ENCODE results near the gene MFN2. TPM values are rescaled to one million over a fixed set of nuclear protein-coding genes. Genes with fewer than 3 reads are reported as not detected.

The MFN2 gene
- polyA plus RNA-seq, 1 donor from 2014 or later = 64.9 TPM

DNA sequence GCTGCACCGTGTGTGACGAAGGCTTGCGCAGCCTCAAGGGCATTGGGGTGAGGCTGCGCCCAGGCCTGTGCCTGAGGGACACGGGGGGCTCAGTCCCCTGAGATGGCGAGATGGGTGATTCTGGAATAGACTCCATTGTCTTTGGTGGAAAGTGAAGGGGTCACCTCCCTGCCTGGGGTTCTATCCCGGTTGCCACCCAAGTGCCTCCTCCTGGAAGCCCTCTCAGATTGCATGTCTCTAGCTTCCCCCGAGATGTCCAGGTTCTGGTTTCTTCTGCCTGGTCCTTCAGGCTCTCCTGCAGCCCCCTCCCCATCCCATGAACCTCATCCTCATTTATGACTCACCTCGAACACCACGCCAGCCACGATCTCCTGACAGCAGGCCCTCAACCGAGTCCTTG, 22.3 kb upstream of the MFN2 start:
- TF ChIP-seq SMC3 (conservative IDR thresholded peaks at IDR 0.05; ENCODE audit: poor library complexity) = no peak
- TF ChIP-seq, protein P1, sequence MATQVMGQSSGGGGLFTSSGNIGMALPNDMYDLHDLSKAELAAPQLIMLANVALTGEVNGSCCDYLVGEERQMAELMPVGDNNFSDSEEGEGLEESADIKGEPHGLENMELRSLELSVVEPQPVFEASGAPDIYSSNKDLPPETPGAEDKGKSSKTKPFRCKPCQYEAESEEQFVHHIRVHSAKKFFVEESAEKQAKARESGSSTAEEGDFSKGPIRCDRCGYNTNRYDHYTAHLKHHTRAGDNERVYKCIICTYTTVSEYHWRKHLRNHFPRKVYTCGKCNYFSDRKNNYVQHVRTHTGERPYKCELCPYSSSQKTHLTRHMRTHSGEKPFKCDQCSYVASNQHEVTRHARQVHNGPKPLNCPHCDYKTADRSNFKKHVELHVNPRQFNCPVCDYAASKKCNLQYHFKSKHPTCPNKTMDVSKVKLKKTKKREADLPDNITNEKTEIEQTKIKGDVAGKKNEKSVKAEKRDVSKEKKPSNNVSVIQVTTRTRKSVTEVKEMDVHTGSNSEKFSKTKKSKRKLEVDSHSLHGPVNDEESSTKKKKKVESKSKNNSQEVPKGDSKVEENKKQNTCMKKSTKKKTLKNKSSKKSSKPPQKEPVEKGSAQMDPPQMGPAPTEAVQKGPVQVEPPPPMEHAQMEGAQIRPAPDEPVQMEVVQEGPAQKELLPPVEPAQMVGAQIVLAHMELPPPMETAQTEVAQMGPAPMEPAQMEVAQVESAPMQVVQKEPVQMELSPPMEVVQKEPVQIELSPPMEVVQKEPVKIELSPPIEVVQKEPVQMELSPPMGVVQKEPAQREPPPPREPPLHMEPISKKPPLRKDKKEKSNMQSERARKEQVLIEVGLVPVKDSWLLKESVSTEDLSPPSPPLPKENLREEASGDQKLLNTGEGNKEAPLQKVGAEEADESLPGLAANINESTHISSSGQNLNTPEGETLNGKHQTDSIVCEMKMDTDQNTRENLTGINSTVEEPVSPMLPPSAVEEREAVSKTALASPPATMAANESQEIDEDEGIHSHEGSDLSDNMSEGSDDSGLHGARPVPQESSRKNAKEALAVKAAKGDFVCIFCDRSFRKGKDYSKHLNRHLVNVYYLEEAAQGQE (IDR thresholded peaks at IDR 0.05; ENCODE audit: borderline replicate concordance) = no peak
- TF ChIP-seq, protein P2, sequence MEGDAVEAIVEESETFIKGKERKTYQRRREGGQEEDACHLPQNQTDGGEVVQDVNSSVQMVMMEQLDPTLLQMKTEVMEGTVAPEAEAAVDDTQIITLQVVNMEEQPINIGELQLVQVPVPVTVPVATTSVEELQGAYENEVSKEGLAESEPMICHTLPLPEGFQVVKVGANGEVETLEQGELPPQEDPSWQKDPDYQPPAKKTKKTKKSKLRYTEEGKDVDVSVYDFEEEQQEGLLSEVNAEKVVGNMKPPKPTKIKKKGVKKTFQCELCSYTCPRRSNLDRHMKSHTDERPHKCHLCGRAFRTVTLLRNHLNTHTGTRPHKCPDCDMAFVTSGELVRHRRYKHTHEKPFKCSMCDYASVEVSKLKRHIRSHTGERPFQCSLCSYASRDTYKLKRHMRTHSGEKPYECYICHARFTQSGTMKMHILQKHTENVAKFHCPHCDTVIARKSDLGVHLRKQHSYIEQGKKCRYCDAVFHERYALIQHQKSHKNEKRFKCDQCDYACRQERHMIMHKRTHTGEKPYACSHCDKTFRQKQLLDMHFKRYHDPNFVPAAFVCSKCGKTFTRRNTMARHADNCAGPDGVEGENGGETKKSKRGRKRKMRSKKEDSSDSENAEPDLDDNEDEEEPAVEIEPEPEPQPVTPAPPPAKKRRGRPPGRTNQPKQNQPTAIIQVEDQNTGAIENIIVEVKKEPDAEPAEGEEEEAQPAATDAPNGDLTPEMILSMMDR (IDR thresholded peaks at IDR 0.05; ENCODE audit: poor library complexity, severe bottlenecking) = no peak
- TF ChIP-seq POLR2AphosphoS5 (IDR thresholded peaks at IDR 0.05) = no peak
- TF ChIP-seq RAD21 (conservative IDR thresholded peaks at IDR 0.05) = no peak
- no peak for TF ChIP-seq MXI1 (conservative IDR thresholded peaks at IDR 0.05; ENCODE audit: poor library complexity, severe bottlenecking)
- no peak for TF ChIP-seq EZH2 (IDR thresholded peaks at IDR 0.05; ENCODE audit: borderline replicate concordance, insufficient read depth, low read length, poor library complexity, severe bottlenecking)
- Histone ChIP-seq H3K9me3 (ENCODE audit: low read length) (no peaks in the 10 kb centered on the region), H3K4me2 (ENCODE audit: low read length) (no peak overlapping the region), H3K36me3 (ENCODE audit: insufficient read depth, low read length) (no peaks in the 10 kb centered on the region), H3K9me2 (ENCODE audit: insufficient read depth, low read length) (no peaks in the 10 kb centered on the region), H3K27ac (ENCODE audit: low read length) (no peak overlapping the region), H3F3A (ENCODE audit: insufficient read depth, low read length, poor library complexity, severe bottlenecking) (no peaks in the 10 kb centered on the region), H3K4me3 (ENCODE audit: low read length) (no peak overlapping the region), H2AFZ (ENCODE audit: low read depth, low read length) (no peak overlapping the region), H3K9ac (ENCODE audit: low read length) (no peak overlapping the region), H3K27me3 (ENCODE audit: insufficient read depth, low read depth, low read length) (no peaks in the 10 kb centered on the region), H3K79me2 (replicated peaks; ENCODE audit: insufficient read depth, low read length) (no peaks in the 10 kb centered on the region), H4K20me1 (ENCODE audit: insufficient read depth) (no peaks in the 10 kb centered on the region)

DNA sequence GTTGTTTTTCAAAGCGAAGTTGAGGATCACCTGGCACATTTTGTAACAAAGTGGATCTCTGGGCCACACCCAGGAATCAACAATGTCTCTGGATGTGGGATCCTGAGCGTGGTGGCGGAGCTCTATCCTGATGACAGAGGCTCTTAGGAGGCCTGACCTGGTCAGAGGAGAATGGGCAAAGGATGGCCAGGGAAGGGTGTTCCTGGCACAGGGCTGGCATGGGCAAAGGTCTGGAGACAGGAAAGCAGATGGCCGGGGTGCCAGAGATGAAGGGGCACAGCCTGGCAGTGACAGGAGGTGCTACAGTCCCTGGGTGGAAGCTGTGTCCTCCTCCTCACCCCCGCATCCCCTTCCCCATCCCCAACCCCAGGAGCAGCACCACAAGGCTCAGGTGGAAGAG, 20.0 kb upstream of the MFN2 start:
- Histone ChIP-seq H3K9me2 (ENCODE audit: insufficient read depth, low read length) (no peaks in the 10 kb centered on the region), H3K79me2 (replicated peaks; ENCODE audit: insufficient read depth, low read length) (no peaks in the 10 kb centered on the region), H3K9ac (ENCODE audit: low read length) (no peak overlapping the region), H4K20me1 (ENCODE audit: insufficient read depth) (no peaks in the 10 kb centered on the region), H3K27me3 (ENCODE audit: insufficient read depth, low read depth, low read length) (no peaks in the 10 kb centered on the region), H3K36me3 (ENCODE audit: insufficient read depth, low read length) (no peaks in the 10 kb centered on the region), H3F3A (ENCODE audit: insufficient read depth, low read length, poor library complexity, severe bottlenecking) (no peaks in the 10 kb centered on the region), H3K9me3 (ENCODE audit: low read length) (no peaks in the 10 kb centered on the region), H3K4me3 (ENCODE audit: low read length) (no peak overlapping the region), H2AFZ (ENCODE audit: low read depth, low read length) (no peak overlapping the region), H3K27ac (ENCODE audit: low read length) (no peak overlapping the region), H3K4me2 (ENCODE audit: low read length) (no peak overlapping the region)
- TF ChIP-seq EP300 (conservative IDR thresholded peaks at IDR 0.05; ENCODE audit: poor library complexity, severe bottlenecking) = no peak
- TF ChIP-seq POLR2AphosphoS5 (IDR thresholded peaks at IDR 0.05) = no peak
- TF ChIP-seq, protein P2 (IDR thresholded peaks at IDR 0.05; ENCODE audit: poor library complexity, severe bottlenecking) = no peak

Data from neural cell (in vitro differentiated cells).